HG03439 (cell line): ENCODE measurements around the gene PLEKHG2.
"Not testable (repeated sequence)": the region's sequence is repeated elsewhere in the genome, so short reads cannot be mapped to it uniquely, and the experiment has no call there.

Experiments used
- ATAC-seq: cut with Tn5 transposase; IDR thresholded peaks from one replicate; pipeline ENCODE4 v1.9.1; 2021; ENCODE audit warnings: mild to moderate bottlenecking, moderate library complexity; ENCODE audit not compliant: unreplicated experiment

PLEKHG2 gene

DNA sequence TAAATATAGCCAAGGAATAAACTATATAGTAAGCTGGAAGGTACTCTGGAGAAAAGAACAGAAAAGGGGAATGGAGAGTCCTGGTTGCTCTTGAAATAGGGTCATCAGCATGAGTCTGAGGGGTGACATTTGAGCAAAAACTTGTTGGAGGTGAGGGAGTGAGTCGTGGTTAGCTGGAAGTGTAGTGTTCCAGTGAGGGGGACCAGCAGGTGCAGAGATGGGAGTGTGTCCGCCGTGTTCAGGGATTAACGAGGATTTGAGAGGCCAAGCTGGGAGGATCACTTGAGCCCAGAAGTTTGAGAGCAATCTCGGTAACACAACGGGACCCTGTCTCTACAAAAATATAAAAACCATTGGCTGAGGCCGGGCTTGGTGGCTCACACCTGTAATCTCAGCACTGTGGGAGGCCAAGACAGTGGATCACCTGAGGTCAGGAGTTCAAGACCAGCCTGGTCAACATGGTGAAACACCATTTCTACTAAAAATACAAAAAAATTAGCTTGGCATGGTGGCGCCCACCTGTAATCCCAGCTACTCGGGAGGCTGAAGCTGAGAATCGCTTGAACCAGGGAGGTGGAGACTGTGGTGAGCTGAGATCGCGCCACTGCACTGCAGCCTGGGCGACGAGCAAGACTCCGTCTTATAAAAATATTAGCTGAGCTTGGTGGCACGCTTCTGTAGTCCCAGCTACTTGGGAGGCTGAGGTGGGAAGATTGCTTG, 34.1 kb downstream of the PLEKHG2 start:
- ATAC-seq = no peak

DNA sequence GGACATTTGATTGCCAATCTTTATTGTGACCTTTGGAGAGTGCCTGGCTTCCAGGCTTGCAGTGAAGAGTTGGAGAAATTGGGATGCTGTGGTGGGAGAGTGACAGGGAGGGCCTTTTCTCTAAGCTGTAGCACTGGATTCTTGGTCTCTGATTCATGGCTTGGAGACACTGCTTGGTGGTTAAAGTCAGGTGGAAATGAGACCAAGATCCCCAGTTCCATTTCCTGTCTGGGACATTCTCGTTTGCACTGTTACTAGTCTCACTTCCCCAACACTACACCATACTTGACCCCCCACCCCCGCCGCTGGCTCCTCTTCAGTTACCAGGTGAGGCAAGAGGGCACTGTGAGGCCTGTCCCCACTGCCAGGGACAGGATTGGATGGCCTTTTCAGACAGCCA, 35.8 kb downstream of the PLEKHG2 start:
- ATAC-seq = no peak

DNA sequence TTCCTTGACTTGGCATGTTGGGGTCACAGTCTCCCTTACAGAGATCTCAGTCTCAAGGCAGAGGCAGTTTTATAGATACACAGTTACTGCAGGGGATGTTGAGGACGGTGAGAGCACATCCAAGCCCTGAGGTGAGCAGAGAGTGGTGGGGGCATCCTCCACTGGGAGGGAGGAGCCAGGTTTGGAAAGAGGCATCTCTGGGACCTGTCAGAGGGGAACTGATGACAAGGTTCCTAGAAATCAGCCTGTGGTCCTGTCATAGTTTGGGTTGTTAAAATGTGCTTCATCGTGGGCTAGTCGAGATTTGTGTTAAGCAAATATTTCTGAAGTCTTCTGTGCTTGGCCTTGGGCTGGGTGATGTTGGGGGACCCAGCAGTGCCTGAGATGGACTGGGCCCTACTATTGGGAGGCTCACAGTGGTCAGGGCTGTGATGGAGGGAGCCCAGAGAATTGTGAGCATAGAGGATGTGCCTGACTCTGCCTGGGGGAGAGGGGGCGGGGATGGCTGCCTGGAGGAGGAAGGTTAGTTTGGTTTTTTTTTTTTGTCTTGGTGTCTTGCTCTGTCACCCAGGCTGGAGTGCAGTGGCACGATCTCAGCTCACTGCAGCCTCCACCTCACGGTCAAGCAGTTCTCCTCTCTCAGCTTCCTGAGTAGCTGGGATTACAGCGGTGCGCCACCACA, 36.8 kb downstream of the PLEKHG2 start:
- ATAC-seq = no peak

DNA sequence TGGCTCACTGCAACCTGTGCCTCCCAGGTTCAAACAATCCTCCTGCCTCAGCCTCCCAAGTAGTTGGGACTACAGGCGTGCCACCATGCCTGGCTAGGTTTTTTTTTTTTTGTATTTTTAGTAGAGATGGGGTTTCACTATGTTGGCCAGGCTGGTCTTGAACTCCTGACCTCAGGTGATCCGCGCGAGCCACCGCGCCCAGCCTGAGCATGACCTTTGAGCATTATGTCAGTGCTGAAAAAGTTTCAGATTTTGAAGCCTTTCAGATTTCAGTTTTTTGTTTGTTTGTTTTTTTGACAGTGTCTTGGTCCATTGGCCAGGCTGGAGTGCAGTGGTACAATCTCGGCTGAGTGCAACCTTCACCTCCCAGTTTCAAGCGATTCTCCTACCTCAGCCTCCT, 38.8 kb downstream of the PLEKHG2 start:
- ATAC-seq = not testable (repeated sequence)

GRCh38 chr19:39463403-39463802, 50.9 kb downstream of the PLEKHG2 start:
- no peak for ATAC-seq

- no peak for ATAC-seq
Measured at GRCh38 chr19:39465956-39466747, 53.7 kb downstream of the PLEKHG2 start.

DNA sequence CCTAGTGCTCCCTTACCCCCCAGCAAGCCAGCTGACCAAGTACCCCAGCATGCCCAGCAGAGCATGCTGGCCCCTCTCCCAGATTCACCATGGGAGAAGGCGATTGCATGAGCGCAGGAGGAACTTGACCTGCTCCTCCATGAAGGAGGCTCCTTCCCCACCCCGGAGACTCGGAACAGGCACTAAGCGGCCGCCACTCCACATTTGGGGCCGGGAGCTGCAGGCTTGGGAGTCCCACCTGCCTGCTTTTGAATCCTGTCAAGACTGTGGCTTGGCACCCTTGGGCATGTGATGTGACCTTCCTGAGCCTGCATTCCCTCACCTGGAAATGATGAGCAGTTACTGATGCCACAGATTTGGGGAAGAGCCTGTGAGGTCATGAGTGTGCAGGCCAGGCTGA, 55.5 kb downstream of the PLEKHG2 start:
- no peak for ATAC-seq

GRCh38 chr19:39469036-39469435, 56.6 kb downstream of the PLEKHG2 start:
- ATAC-seq = no peak

DNA sequence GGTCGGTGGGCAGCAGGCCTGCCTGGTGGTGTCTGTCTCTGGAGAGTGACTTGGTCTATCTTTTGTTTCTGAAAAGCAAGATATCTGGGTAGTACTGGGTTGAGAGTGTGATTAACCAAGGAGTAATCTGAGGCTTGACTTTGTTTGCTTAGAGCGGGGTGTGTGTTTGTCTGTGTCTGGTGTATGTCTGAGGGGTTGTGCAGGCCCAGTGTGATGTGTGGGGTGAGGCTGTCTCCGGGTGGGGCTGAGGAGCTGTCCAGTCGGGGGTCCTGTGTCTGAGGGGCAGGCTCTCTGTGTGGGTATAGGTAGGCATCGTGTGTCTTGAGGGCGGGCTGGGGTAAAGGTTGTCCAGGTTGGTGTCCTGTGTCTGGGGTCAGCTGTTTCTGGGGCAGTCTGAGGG, 57.1 kb downstream of the PLEKHG2 start:
- no peak for ATAC-seq

DNA sequence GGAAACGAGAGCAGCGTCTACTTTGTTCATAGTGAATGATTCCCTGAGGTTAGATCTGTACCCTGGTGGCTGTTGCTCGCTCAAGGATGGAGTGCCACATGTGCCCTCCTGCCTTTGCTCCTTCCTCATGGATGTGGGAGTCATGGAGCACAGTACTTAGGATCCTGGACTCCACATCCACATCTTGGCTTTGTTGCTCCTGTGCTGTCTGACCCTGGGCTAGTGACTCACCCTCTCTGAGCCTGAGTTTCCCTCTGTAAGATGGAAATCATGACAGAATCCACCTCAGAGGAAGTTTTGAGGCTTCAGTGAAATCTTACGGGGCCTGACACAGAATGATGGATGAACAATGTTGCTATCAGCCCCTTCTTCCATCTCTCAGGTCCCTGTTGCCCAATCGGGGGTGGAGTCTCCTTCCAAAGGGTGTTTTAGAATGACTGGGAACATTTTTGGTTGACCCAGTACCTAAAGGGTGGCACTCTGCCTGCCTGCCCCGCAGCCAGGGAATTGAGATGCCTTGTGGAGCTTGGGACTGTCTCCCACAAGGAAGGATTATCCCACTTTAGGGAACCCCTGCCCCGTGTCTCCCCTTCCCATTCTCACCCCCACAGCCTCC, 58.4 kb downstream of the PLEKHG2 start:
- no peak for ATAC-seq

DNA sequence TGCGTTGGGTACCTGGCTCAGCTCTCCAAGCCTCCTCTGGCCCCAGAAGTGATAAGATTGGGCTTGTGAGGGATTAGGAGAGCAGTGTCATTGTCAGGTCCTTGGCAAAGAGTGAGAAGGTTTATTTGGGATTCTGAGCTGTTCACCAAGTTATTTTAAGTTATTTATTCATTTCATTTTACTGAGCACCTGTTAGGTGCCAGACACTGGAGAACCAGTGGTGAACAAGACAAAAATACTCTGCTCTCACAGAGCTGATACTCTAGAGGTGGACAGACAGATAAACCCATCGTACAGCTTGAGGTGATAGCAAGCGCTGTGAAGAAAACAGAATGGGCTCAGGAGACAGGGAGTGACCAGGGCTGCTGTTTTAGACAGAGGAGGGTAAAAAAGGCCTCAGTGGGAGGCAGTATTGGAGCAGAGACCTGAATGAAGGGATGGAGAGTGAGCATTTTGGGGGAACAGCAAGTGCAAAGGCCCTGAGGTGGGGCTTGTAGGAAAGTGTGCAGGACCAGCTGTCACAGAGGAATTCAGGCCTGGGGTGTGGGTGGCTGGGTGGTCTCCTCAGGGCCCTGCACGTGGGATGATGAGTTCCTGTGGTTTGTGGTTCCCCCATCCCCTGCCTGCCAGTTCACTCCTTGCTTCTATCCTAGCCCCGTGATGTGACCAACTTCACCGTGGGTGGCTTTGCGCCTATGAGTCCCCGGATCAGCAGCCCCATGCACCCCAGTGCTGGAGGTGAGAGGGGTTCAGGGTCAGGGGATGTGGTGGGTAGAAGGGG, 59.5 kb downstream of the PLEKHG2 start:
- no peak for ATAC-seq

- ATAC-seq = no peak
Measured at GRCh38 chr19:39472746-39473442, 60.4 kb downstream of the PLEKHG2 start.

DNA sequence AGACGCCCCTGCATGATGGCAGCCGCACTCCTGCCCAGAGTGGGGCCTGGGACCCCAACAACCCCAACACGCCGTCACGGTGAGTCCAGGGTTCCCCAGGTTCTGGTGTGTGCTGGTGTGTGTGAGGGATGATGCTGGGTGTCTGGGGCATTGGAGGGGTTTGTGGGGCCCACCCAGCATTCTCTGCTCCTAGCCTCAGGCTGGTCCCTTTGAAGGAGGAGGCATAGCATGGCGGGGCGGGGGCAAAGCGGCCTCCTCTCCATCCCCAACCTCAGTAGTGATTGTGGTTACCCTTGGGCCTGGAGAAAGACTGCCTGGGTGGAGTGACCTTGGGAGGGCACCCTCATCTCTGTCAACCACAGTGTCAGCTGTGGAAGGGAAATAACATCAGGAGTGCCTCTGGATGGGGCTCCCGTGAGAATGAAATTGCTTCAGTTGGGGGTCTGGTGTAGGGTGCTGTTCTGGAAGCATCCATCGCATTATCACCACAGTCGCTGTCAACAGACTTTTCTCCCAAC, 61.0 kb downstream of the PLEKHG2 start:
- ATAC-seq = no peak

GRCh38 chr19:39474139-39474620, 61.7 kb downstream of the PLEKHG2 start:
- no peak for ATAC-seq

- ATAC-seq = no peak
Measured at GRCh38 chr19:39475748-39476147, 63.3 kb downstream of the PLEKHG2 start.
